HTR-8/SVneo (cell line): ENCODE measurements around the gene CARS2.
A peak's percentile ranks its signal among the peaks of the same experiment; 100 is the strongest.

Experiments
- DNase-seq: peaks from one replicate; pipeline ENCODE4 v3.0.0; 2011; ENCODE audit warnings: low spot score, mixed read lengths; ENCODE audit not compliant: insufficient read length
- FAIRE-seq: peaks from 2 replicates; lab custom pipeline; 2011; peaks lifted over from hg19 to GRCh38; lab: Jason Lieb, UNC

Gene CARS2

GRCh38 chr13:110597041-110597689, 108.8 kb downstream of the CARS2 start:
- DNase-seq (no peak), FAIRE-seq (no peak)

- peak; percentile 48 for DNase-seq
- FAIRE-seq = no peak
Measured at GRCh38 chr13:110593430-110594130, 112.3 kb downstream of the CARS2 start.

DNA sequence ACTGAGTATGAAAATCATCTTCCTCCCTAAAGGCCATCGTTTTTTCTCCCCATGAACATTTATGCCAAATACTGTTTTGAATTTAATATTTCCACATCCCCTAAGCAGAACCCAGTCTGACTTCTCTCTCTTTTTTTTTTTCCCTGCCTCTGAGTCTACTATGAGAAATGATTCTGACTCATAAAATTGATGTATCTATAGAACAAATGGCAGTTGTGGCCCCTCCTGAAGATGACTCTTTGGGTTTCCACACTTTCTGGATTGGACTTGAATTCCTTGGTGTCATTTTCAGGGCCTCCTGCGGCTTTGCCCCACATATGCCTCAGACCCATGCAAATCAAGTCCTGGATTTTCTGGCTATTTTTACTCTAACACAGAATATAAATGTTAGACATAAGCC, 113.3 kb downstream of the CARS2 start:
- FAIRE-seq = no peak
- DNase-seq = no peak
